B cell (primary cell): Measurements from ENCODE around the gene ZG16. TPM values are rescaled to one million over a fixed set of nuclear protein-coding genes. Genes with fewer than 3 reads are reported as not detected.

Source experiments
- ATAC-seq: fragments of 200-7000 bp; cut with Tn5 transposase; one replicate; pipeline ENCODE4 v1.10.0; 2021; ENCODE audit warnings: low read depth, mild to moderate bottlenecking, moderate number of reproducible peaks, moderate library complexity
- CTCF ChIA-PET: fragments of 350-600 bp; sonication (Branson Sonifier 250); formaldehyde crosslinking; loops from one replicate; lab custom pipeline; 2021; ENCODE audit warnings: antibody characterized with exemption, inconsistent platforms; lab: Charles Lee
- POLR2A ChIA-PET: fragments of 350-600 bp; sonication (Branson Sonifier 250); formaldehyde crosslinking; loops from one replicate; lab custom pipeline; 2021; ENCODE audit warnings: antibody characterized with exemption; lab: Charles Lee
- DNase-seq: peaks from one replicate; pipeline ENCODE4 v3.0.0; 2013
- H2AFZ ChIP-seq: 2 replicates; pipeline ENCODE4 v1.6.1; 2012; ENCODE audit warnings: mild to moderate bottlenecking, low read depth, low read length; ENCODE audit not compliant: insufficient read depth, poor library complexity, severe bottlenecking
- H3K27ac ChIP-seq, 2 donors: 1 replicate in 1 of 2; 2 replicates in 1 of 2; pipeline ENCODE4 v1.5.1; 2012 to 2013; ENCODE audit warnings: low read length in 2 of 2, mild to moderate bottlenecking in 2 of 2, moderate library complexity in 1 of 2
- H3K27me3 ChIP-seq, 4 experiments: fragments of 200-600 bp in 1 of 4; sonication (generic) in 1 of 4; replicated peaks in 1 of 4; 1 replicate in 2 of 4; 2 replicates in 2 of 4; pipeline versions ENCODE4 v1.6.1 to v1.7.0; 2013 to 2016; ENCODE audit warnings: low read length in 3 of 4, mild to moderate bottlenecking in 2 of 4, mixed read lengths in 1 of 4, moderate library complexity in 1 of 4; ENCODE audit not compliant: insufficient read depth in 4 of 4, control insufficient read depth in 3 of 4; ENCODE audit errors: control extremely low read depth in 1 of 4
- H3K36me3 ChIP-seq, 2 experiments: replicated peaks in 1 of 2; 1 replicate in 1 of 2; 2 replicates in 1 of 2; pipeline versions ENCODE4 v1.6.1 to v1.7.1; 2013; ENCODE audit warnings: low read length in 1 of 2; ENCODE audit not compliant: insufficient read depth in 2 of 2, control insufficient read depth in 1 of 2; ENCODE audit errors: control extremely low read depth in 1 of 2, extremely low read depth in 1 of 2
- H3K4me1 ChIP-seq, 2 donors: fragments of 200-600 bp in 1 of 2; sonication (generic) in 1 of 2; 1 replicate in 1 of 2; 2 replicates in 1 of 2; pipeline versions ENCODE4 v1.5.1 to v1.6.1; 2013 to 2017; ENCODE audit warnings: low read length in 2 of 2; ENCODE audit not compliant: control insufficient read depth in 2 of 2, insufficient read depth in 2 of 2
- H3K4me2 ChIP-seq: replicated peaks from 2 replicates; pipeline ENCODE3; 2012; ENCODE audit warnings: mild to moderate bottlenecking, low read depth, low read length; ENCODE audit not compliant: poor library complexity, severe bottlenecking
- H3K4me3 ChIP-seq, 5 experiments: fragments of 200-600 bp in 1 of 5; sonication (generic) in 1 of 5; 1 replicate in 3 of 5; 2 replicates in 2 of 5; pipeline versions ENCODE4 v1.5.1 to v1.7.0; 2011 to 2016; ENCODE audit warnings: low read length in 4 of 5, mild to moderate bottlenecking in 4 of 5, low read depth in 2 of 5, control low read depth in 1 of 5, moderate library complexity in 1 of 5; ENCODE audit not compliant: insufficient read depth in 1 of 5; ENCODE audit errors: control extremely low read depth in 1 of 5, extremely low read depth in 1 of 5
- H3K79me2 ChIP-seq: fragments of 200-600 bp; sonication (generic); one replicate; pipeline ENCODE4 v1.6.0; 2016; ENCODE audit warnings: low read length; ENCODE audit not compliant: control insufficient read depth, insufficient read depth
- H3K9ac ChIP-seq: fragments of 200-600 bp; sonication (generic); 2 replicates; pipeline ENCODE4 v1.6.1; 2017; ENCODE audit warnings: mild to moderate bottlenecking, low read length, moderate library complexity
- H3K9me3 ChIP-seq, 3 donors: one replicate each; pipeline versions ENCODE4 v1.6.1 to v1.7.1; 2013; ENCODE audit warnings: low read length in 2 of 3; ENCODE audit not compliant: control insufficient read depth in 2 of 3, insufficient read depth in 1 of 3; ENCODE audit errors: control extremely low read depth in 1 of 3
- H4K20me1 ChIP-seq: 2 replicates; pipeline ENCODE4 v1.6.0; 2012; ENCODE audit warnings: mild to moderate bottlenecking, low read length; ENCODE audit not compliant: insufficient read depth, control insufficient read depth, poor library complexity, severe bottlenecking
- H3K27ac Mint-ChIP-seq: one replicate; pipeline ENCODE4 v1.8.0; 2021; ENCODE audit warnings: mixed read lengths
- H3K27me3 Mint-ChIP-seq: one replicate; pipeline ENCODE4 v1.8.0; 2021; ENCODE audit warnings: mixed read lengths
- H3K4me1 Mint-ChIP-seq: one replicate; pipeline ENCODE4 v1.8.0; 2021; ENCODE audit warnings: mixed read lengths
- H3K4me3 Mint-ChIP-seq: one replicate; pipeline ENCODE4 v1.8.0; 2021; ENCODE audit warnings: mixed read lengths
- H3K9me3 Mint-ChIP-seq: one replicate; pipeline ENCODE4 v1.8.0; 2022; ENCODE audit warnings: mixed read lengths; ENCODE audit not compliant: insufficient read depth
- EZH2 ChIP-seq: IDR thresholded peaks from 2 replicates; pipeline ENCODE4 v1.6.1; 2012; ENCODE audit warnings: borderline replicate concordance, low read depth, mild to moderate bottlenecking, moderate library complexity, low read length; ENCODE audit not compliant: insufficient read depth, poor library complexity, severe bottlenecking
- WGBS: methylation state at CpG from one replicate; pipeline ENCODE4 v1.1.5; 2013; ENCODE audit warnings: missing lambda C conversion rate; ENCODE audit not compliant: insufficient coverage; 5-methylcytosine and 5-hydroxymethylcytosine counted together
- intact Hi-C: fragments of 100-400 bp; cut with micrococcal nuclease; formaldehyde crosslinking; loops from one replicate; pipeline ENCODE4 v1.10.0; 2022
- polyA plus RNA-seq: library from polyadenylated mRNA; depleted of rRNA; stranded (reverse); fragments of >200 nt; gene quantifications from 2 replicates; pipeline ENCODE4 v1.2.3, GENCODE V29; 2012
- total RNA-seq, 2 donors: library from RNA; stranded (reverse); fragments of 120-200 nt in 1 of 2; gene quantifications; 1 replicate in 1 of 2; 2 replicates in 1 of 2; pipeline versions ENCODE4 v1.2.3 to v1.2.4, GENCODE V29; 2013 to 2022
- TF ChIP-seq, protein P1 (sequence below): fragments of 200-600 bp; IDR thresholded peaks from one replicate; pipeline ENCODE4 v1.8.0; 2022; ENCODE audit warnings: antibody characterized with exemption, mild to moderate bottlenecking

Gene ZG16
- total and polyA plus RNA-seq, 2 donors (not counting 1 experiment from before 2014, with no cell fraction given), result 0.06 TPM; not detected in 1

DNA sequence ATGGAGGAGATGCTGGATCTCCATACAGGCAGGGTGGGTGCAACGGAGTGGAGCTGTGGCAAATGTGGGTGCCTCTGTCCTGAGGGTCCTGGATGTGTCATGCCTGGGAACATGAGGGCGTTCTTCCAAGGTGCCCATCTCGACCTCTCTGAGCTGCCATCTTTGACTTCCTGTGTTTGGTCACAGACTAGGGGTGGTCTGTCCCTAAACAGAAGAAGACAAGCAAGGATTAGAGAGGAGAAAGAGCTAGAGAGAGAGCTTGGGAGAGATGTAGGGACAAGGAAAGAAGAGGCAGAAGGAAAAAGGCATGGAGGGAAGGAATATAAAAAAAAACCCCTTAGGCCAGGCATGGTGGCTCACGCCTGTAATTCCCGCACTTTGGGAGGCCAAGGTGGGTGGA, 3.3 kb upstream of the ZG16 start:
- no peaks in the 10 kb centered on the region for H3K79me2 ChIP-seq
- DNase-seq (no peak), ATAC-seq (no peak)
- H3K4me1 ChIP-seq, result no peaks in the 10 kb centered on the region
- H4K20me1 ChIP-seq, result no peaks in the 10 kb centered on the region
- H3K4me1 Mint-ChIP-seq, result no peaks in the 10 kb centered on the region
- no peak overlapping the region for H3K27ac ChIP-seq
- 78% methylated on average over 3 of the region's 5 CpGs for WGBS
- no peaks in the 10 kb centered on the region for H3K27me3 Mint-ChIP-seq
- POLR2A ChIA-PET, result no interaction called here
- H3K27ac Mint-ChIP-seq, result no peak overlapping the region
- H3K9me3 ChIP-seq, result no peaks in the 10 kb centered on the region
- H2AFZ ChIP-seq, result no peak overlapping the region
- no peak overlapping the region for H3K4me3 Mint-ChIP-seq
- H3K9ac ChIP-seq, result no peak overlapping the region
- H3K36me3 ChIP-seq, result no peaks in the 10 kb centered on the region
- H3K9me3 Mint-ChIP-seq, result no peaks in the 10 kb centered on the region
- no peaks in the 10 kb centered on the region for H3K27me3 ChIP-seq
- CTCF ChIA-PET, result interaction anchor here (0.6 kb wide), 1 partner anchor 83 kb away, joined by 3 read pairs; no protein-coding TSS in a partner anchor
- intact Hi-C loops, result no loop called here
- no peak overlapping the region for H3K4me3 ChIP-seq
- no peak for TF ChIP-seq EZH2
- TF ChIP-seq, protein P1, sequence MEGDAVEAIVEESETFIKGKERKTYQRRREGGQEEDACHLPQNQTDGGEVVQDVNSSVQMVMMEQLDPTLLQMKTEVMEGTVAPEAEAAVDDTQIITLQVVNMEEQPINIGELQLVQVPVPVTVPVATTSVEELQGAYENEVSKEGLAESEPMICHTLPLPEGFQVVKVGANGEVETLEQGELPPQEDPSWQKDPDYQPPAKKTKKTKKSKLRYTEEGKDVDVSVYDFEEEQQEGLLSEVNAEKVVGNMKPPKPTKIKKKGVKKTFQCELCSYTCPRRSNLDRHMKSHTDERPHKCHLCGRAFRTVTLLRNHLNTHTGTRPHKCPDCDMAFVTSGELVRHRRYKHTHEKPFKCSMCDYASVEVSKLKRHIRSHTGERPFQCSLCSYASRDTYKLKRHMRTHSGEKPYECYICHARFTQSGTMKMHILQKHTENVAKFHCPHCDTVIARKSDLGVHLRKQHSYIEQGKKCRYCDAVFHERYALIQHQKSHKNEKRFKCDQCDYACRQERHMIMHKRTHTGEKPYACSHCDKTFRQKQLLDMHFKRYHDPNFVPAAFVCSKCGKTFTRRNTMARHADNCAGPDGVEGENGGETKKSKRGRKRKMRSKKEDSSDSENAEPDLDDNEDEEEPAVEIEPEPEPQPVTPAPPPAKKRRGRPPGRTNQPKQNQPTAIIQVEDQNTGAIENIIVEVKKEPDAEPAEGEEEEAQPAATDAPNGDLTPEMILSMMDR, result no peak
- H3K4me2 ChIP-seq, result no peak overlapping the region

DNA sequence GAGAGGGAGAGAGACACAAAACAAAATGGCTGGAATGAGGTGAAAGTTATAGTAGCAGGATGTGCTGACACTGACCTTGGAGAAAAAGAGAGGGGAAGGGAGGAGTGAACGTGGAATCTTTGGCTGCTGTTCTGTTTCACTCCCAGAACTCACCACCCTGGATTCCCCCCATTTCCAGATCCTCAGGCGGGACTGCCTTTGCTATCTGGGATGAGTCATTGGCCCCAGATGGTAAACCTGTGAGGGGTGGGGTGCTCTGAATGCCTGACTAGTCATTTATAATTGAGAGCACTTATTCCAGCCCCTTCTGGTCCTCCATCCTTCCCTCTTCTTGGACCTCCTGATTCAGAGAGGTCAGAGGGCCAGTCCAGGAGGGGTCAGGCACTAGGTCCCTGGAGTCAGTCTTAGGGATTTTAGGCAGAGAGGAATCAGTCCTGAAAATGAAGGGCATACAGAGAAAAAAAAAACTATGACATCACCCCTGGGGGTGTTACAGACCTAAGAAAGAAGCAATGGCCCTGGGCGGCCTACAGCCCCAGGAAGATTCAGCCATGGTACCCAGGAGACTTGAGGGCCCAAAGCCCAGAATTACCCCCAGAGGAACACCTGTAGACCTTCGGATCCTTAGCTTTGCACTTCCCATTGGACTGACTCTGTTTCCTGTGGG, 2.2 kb upstream of the ZG16 start:
- H2AFZ ChIP-seq, result no peak overlapping the region
- no peak overlapping the region for H3K27ac Mint-ChIP-seq

More for the DNA sequence above, 2.2 kb upstream of the ZG16 start:
- Mint-ChIP-seq H3K4me3 (no peak overlapping the region), H3K9me3 (no peaks in the 10 kb centered on the region), H3K4me1 (no peaks in the 10 kb centered on the region), H3K27me3 (no peaks in the 10 kb centered on the region)
- no peak for TF ChIP-seq EZH2
- TF ChIP-seq, protein P1, result no peak
- H3K36me3 ChIP-seq, result no peaks in the 10 kb centered on the region
- 78% methylated on average over 3 of the region's 4 CpGs for WGBS
- ATAC-seq (no peak), DNase-seq (no peak)
- H3K9me3 ChIP-seq, result no peaks in the 10 kb centered on the region
- no peak overlapping the region for H3K4me2 ChIP-seq
- ChIA-PET POLR2A (no interaction called here), CTCF (interaction anchor here (1.3 kb wide), 1 partner anchor 9 kb away, joined by 4 read pairs; no protein-coding TSS in a partner anchor)
- no peak overlapping the region for H3K9ac ChIP-seq
- H4K20me1 ChIP-seq, result no peaks in the 10 kb centered on the region
- H3K79me2 ChIP-seq, result no peaks in the 10 kb centered on the region
- no peaks in the 10 kb centered on the region for H3K27me3 ChIP-seq
- H3K4me3 ChIP-seq, result no peak overlapping the region
- H3K27ac ChIP-seq, result no peak overlapping the region
- H3K4me1 ChIP-seq, result no peaks in the 10 kb centered on the region
- intact Hi-C loops, result no loop called here
